HK-2 (cell line): ENCODE data around the gene CDYL2.

Source experiments
- DNase-seq: peaks from one replicate; pipeline ENCODE4 v3.0.0-alpha.2; 2018; ENCODE audit not compliant: unreplicated experiment

CDYL2 gene

GRCh38 chr16:80596507-80597207 lies 207.7 kb downstream of the CDYL2 start:
- DNase-seq, result no peak

- no peak for DNase-seq
Observed at GRCh38 chr16:80594756-80595155, 209.6 kb downstream of the CDYL2 start.

DNA sequence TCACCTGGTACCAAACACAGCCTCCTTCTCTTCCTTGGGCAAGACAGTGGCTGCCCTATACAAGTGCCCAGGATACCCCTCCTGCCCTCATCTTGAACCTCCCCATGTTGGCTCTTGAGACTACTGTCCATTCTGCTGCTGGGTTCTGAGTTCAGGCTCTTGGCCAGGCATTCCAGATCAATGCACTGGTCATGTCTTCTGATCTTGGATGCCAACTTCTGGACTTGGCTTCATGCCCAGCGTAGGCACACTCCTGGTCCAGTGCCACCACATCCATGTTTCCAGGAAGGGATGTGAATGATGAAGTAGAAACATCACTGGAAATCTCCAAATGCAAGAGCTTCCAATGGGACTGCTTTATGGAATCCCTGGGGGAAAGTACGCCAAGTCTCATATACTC lies 212.1 kb downstream of the CDYL2 start:
- no peak for DNase-seq

- DNase-seq, result no peak
Observed at GRCh38 chr16:80591071-80591915, 213.1 kb downstream of the CDYL2 start.

GRCh38 chr16:80587071-80587470 lies 217.3 kb downstream of the CDYL2 start:
- no peak for DNase-seq

DNA sequence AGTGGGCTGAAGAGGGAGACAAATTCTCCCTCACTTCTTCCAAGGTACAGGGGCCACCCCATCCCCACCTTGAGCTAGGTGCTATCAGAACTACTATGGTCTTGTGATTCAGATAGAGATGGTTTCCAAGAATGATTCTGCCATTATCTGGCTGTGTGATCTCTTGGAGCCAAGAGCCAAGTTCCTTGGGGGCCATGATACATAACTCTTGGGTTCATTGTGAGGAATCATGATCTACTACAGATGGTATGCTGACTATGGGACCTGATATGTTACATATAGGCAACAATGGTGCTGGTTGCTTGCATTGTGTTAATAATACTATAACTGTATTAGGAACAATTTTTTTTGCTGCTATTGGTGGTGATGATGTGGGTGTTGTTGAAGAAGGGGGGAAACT lies 217.9 kb downstream of the CDYL2 start:
- no peak for DNase-seq

DNA sequence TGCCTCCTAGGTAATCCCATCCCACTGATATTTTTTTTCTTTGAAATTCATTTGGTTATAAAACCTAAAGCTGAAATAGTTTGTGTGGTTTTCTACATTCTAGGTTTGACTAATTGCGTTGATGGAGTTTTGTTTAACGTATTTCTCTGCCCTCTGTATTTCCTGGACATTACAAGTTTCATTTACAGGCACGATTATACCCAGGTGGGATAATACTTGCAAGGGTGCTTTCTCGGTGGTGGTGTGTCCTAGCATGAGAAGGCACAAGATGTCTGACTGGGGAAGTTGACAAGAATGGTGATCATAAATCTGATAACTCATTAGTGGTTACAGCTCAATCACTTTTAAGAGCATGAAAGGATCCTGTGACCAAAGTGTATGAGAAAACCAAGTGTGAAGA lies 218.6 kb downstream of the CDYL2 start:
- DNase-seq, result no peak

GRCh38 chr16:80583466-80583865 lies 220.9 kb downstream of the CDYL2 start:
- no peak for DNase-seq

DNA sequence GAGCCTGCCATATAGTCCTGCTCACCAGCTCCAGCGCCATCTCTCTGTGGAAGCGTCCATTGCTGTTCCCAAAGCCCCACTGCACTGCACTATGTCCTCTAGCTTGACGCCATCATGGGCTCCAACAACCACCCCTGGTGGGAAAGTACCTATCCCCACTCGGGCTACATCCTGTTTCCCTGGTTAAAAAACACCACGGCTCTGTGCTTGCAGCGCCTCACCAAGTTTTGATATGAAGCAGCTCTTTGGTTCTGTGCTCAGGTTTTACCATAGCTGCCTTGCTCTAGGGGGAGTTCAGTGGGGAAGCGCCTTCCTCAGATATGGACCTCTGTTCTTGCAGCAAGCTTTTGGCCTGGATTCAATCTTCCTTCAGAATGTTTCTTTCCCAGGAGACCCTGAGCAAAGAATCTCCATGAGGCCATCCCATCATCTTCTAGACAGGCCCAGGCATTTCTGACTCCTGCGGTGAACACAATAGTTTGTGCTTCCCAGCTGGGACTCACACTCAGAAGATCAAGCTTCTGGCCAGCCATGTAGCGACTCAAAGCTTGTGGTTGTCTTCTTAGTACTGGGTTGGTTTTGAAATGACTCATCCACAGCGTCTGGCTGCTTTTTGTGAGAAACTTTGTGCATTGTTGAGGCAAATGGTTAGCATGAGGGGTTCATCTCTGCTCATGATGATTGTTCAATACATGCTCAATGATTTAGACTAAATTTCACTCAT lies 224.1 kb downstream of the CDYL2 start:
- no peak for DNase-seq

DNA sequence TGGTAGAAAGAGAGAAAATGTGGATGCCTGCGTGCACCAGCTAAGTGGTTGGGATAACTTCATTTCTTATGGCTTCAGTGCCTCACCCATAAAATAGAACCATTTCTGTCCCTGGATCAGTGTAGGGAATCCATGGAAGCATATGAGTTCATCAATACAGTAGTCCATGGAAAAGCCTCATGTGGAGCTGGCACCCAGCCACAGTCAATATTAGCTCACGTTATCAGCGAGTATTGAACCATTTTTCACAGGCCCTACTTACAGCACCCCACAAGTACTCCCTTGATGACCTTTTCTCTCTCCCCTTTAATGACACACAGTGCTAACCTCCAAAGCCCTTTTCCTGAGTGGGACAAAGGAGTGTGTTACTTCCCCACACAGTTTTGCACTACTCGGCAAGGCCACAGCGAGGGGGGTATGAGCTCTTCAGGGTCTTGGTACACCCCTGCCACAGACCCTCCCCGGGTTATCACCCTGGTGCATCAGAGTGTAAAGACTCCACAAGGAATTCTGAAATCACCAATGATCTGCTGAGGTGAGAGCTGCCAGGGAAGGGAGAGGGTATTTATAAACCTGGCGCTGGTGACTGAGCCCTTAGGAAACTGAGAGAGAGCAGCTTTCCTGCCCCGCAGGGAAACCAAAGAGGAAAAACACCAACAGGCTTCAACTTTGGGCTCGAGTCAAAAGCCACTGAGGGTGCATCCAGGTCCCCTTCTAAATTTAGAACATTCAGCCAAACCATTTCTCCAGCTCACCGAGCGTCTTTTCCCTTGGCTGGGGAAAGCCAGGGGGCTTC lies 226.7 kb downstream of the CDYL2 start:
- no peak for DNase-seq

DNA sequence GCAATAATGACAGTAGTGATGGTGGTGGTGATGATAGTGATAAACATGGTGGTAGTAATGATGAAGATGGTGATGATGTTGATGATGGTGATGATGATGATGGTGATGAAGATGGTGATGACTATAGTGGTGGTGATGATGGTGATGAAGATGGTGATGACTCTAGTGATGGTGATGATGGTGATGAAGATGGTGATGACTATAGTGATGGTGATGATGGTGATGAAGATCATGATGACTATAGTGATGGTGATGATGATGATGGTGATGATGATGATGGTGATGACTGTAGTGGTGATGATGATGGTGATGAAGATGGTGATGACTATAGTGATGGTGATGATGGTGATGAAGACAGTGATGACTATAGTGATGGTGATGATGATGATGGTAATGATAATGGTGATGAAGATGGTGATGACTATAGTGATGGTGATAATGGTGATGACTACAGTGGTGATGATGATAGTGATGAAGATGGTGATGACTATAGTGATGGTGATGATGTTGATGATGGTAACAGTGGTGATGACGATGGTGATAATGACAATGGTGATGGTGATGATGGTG lies 228.0 kb downstream of the CDYL2 start:
- no peak for DNase-seq

GRCh38 chr16:80573700-80574120 lies 230.7 kb downstream of the CDYL2 start:
- no peak for DNase-seq

DNA sequence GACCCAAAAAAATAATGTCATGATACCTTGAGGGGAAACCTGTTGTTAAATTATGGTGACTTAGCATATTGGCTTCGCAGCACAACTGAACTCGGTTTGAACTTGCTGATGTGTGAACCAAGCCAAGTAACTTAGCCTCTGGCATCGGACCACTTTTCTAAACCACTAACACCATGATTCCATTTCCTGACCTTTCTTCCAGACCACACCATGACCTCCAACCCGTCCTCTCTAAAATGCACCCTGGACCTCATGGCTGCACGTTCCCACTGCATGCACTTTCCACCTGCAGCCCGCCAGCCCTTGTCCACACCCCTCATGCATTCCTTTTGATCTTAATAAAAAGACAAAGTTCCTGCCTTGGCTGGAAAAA lies 234.3 kb downstream of the CDYL2 start:
- DNase-seq, result no peak

DNA sequence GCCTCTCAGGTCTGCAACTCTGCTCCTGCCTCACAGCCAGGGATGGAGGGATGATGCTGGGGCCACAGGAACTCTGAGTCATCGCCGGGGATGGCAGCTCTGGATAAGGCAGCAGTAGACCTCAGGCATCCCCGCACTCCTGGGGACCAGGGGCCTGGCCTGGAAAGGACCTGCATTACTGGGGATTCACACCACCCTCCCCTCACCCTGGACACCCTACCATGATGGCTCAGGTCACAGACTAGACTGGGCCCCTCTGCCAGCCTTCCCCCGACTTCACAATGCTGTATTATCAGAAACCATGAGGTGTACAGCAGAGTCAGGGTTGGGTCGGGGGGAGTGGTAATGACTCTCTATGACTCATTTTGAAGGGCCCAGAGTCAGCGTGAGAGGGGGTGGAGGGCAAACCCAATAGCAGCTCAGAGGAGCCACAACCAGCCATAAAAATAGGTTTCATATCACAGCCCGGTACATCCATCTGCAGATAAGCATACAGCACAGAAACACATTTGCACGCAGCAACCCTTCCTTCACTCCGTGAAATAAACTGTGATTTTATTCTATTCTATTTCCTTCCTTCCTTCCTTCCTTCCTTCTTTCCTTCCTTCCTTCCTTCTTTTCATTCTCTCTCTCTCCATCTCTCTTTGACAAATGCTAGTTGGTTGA lies 234.8 kb downstream of the CDYL2 start:
- DNase-seq, result no peak

- DNase-seq, result no peak
Observed at GRCh38 chr16:80564394-80564793, 240.0 kb downstream of the CDYL2 start.

DNA sequence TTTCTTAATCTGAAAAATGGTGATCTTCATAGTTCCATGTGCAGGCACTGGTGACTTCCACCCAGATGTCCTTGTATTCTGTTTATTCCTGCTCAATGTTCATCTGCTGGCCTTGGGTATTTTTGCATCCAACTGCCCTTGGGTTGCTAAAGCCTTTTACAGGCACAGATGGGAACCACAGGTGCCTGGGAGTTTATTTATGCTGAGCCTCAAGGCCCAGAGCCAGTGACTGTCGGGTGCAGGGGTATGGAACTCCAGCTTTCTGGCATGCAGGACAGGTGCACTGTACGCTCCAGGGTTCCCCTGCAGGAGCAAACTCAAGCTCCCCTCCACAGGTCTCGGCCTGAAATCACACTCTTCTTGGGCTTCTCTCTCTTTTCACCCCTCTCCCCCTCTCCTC lies 241.3 kb downstream of the CDYL2 start:
- no peak for DNase-seq

- DNase-seq, result no peak
Observed at GRCh38 chr16:80559369-80559768, 245.0 kb downstream of the CDYL2 start.

DNA sequence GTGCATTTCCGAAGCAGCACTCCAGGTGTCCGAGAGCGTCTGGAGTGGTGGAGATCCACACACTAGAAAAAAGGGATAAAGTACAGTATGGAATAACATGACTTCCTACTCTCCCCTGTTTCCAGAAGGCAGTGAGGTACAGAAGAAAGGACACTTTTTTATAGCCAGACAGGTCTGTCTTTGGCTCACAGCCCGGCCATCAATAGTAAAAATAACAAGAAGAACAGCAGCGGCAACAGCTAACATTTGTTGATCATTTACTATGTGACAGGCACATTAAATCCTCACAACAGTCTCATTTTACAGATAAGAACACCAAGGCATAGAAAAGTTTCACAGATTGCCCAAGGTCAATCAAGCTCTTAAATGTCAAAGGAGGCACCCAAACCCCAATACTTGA lies 247.4 kb downstream of the CDYL2 start:
- DNase-seq, result no peak

- DNase-seq, result no peak
Observed at GRCh38 chr16:80556481-80556880, 247.9 kb downstream of the CDYL2 start.

- no peak for DNase-seq
Observed at GRCh38 chr16:80554033-80554432, 250.4 kb downstream of the CDYL2 start.

- no peak for DNase-seq
Observed at GRCh38 chr16:80552277-80552676, 252.1 kb downstream of the CDYL2 start.
